ENCODE measurements around the gene PDGFRB.

DNA sequence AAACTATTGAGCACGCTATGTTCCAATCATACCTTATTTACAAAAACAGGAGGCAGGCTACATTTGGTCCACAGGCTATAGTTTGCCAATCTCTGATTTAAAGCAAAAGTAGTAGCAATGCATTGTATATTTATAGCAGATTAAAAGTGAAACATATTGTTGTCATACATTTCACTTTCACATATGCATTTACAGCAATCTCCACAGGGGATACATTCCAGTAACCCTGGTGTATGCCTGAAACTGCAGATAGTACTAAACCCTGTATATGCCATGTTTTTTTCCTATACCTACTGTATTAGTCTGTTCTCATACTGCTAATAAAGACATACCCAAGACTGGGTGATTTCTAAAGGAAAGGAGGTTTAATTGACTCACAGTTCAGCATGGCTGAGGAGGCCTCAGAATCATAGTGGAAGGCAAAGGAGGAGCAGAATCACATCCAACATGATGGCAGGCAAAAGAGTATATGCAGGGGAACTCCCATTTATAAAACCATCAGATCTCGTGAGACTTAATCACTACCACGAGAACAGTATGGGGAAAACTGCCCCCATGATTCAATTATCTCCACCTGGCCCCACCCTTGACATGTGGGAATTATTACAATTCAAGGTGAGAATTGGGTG is 63.4 kb downstream of the PDGFRB start:
- TF ChIP-seq, protein P1, sequence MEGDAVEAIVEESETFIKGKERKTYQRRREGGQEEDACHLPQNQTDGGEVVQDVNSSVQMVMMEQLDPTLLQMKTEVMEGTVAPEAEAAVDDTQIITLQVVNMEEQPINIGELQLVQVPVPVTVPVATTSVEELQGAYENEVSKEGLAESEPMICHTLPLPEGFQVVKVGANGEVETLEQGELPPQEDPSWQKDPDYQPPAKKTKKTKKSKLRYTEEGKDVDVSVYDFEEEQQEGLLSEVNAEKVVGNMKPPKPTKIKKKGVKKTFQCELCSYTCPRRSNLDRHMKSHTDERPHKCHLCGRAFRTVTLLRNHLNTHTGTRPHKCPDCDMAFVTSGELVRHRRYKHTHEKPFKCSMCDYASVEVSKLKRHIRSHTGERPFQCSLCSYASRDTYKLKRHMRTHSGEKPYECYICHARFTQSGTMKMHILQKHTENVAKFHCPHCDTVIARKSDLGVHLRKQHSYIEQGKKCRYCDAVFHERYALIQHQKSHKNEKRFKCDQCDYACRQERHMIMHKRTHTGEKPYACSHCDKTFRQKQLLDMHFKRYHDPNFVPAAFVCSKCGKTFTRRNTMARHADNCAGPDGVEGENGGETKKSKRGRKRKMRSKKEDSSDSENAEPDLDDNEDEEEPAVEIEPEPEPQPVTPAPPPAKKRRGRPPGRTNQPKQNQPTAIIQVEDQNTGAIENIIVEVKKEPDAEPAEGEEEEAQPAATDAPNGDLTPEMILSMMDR (IDR thresholded peaks at IDR 0.05): no peak
- TF ChIP-seq POLR2AphosphoS5 (IDR thresholded peaks at IDR 0.05; ENCODE audit: low read depth, low read length): no peak
- TF ChIP-seq, protein P2, sequence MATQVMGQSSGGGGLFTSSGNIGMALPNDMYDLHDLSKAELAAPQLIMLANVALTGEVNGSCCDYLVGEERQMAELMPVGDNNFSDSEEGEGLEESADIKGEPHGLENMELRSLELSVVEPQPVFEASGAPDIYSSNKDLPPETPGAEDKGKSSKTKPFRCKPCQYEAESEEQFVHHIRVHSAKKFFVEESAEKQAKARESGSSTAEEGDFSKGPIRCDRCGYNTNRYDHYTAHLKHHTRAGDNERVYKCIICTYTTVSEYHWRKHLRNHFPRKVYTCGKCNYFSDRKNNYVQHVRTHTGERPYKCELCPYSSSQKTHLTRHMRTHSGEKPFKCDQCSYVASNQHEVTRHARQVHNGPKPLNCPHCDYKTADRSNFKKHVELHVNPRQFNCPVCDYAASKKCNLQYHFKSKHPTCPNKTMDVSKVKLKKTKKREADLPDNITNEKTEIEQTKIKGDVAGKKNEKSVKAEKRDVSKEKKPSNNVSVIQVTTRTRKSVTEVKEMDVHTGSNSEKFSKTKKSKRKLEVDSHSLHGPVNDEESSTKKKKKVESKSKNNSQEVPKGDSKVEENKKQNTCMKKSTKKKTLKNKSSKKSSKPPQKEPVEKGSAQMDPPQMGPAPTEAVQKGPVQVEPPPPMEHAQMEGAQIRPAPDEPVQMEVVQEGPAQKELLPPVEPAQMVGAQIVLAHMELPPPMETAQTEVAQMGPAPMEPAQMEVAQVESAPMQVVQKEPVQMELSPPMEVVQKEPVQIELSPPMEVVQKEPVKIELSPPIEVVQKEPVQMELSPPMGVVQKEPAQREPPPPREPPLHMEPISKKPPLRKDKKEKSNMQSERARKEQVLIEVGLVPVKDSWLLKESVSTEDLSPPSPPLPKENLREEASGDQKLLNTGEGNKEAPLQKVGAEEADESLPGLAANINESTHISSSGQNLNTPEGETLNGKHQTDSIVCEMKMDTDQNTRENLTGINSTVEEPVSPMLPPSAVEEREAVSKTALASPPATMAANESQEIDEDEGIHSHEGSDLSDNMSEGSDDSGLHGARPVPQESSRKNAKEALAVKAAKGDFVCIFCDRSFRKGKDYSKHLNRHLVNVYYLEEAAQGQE (IDR thresholded peaks at IDR 0.05; ENCODE audit: insufficient read depth in 1 of 2, low read depth in 2 of 2, low read length in 1 of 2): no peak
